Thymus (tissue), 11 donors: ENCODE results near the gene TSPAN9. TPM values are rescaled to one million over a fixed set of nuclear protein-coding genes. Genes with fewer than 3 reads are reported as not detected.

Experiments used
- DNase-seq, 9 donors: peaks; one replicate each; pipeline ENCODE4 v3.0.0-alpha.2; 2013; ENCODE audit warnings: low spot score in 9 of 9, low read depth in 6 of 9, missing footprints in 1 of 9
- H3K27ac ChIP-seq, 2 donors: one replicate each; pipeline ENCODE4 v1.5.1; 2013; ENCODE audit warnings: control low read depth in 1 of 2, low read depth in 1 of 2, low read length in 1 of 2, mild to moderate bottlenecking in 1 of 2, moderate library complexity in 1 of 2
- H3K27me3 ChIP-seq, 2 donors: one replicate each; pipeline ENCODE4 v1.5.1; 2013; ENCODE audit warnings: low read length in 1 of 2; ENCODE audit not compliant: control insufficient read depth in 2 of 2, insufficient read depth in 1 of 2
- H3K36me3 ChIP-seq, 2 donors: one replicate each; pipeline ENCODE4 v1.5.1; 2013; ENCODE audit warnings: low read length in 1 of 2, mild to moderate bottlenecking in 1 of 2, moderate library complexity in 1 of 2; ENCODE audit not compliant: control insufficient read depth in 2 of 2, insufficient read depth in 2 of 2
- H3K4me1 ChIP-seq, 2 donors: one replicate each; pipeline ENCODE4 v1.5.1; 2013; ENCODE audit warnings: low read length in 2 of 2; ENCODE audit not compliant: control insufficient read depth in 2 of 2, insufficient read depth in 2 of 2
- H3K4me3 ChIP-seq, 2 donors: one replicate each; pipeline ENCODE4 v1.5.1; 2013; ENCODE audit warnings: low read length in 2 of 2, control low read depth in 1 of 2, mild to moderate bottlenecking in 1 of 2
- H3K9me3 ChIP-seq, 2 donors: one replicate each; pipeline ENCODE4 v1.5.1; 2013; ENCODE audit warnings: low read length in 1 of 2, mild to moderate bottlenecking in 1 of 2; ENCODE audit not compliant: control insufficient read depth in 2 of 2, insufficient read depth in 1 of 2
- WGBS: extraction: QIAGEN DNeasy Blood & Tissue Kit; methylation state at CpG from one replicate; pipeline ENCODE4 v1.1.7; 2013; 5-methylcytosine and 5-hydroxymethylcytosine counted together
- polyA plus RNA-seq: library from polyadenylated mRNA; stranded (reverse); fragments of 200-250 nt; gene quantifications from one replicate; pipeline ENCODE4 v1.2.3, GENCODE V29; 2013
- total RNA-seq: library from RNA; stranded (reverse); fragments of 120-200 nt; gene quantifications from one replicate; pipeline ENCODE4 v1.2.4, GENCODE V29; 2013
- donor health status: healthy.

TSPAN9 gene
- total and polyA plus RNA-seq, 2 donors, result 4.9 to 10.2 TPM

DNA sequence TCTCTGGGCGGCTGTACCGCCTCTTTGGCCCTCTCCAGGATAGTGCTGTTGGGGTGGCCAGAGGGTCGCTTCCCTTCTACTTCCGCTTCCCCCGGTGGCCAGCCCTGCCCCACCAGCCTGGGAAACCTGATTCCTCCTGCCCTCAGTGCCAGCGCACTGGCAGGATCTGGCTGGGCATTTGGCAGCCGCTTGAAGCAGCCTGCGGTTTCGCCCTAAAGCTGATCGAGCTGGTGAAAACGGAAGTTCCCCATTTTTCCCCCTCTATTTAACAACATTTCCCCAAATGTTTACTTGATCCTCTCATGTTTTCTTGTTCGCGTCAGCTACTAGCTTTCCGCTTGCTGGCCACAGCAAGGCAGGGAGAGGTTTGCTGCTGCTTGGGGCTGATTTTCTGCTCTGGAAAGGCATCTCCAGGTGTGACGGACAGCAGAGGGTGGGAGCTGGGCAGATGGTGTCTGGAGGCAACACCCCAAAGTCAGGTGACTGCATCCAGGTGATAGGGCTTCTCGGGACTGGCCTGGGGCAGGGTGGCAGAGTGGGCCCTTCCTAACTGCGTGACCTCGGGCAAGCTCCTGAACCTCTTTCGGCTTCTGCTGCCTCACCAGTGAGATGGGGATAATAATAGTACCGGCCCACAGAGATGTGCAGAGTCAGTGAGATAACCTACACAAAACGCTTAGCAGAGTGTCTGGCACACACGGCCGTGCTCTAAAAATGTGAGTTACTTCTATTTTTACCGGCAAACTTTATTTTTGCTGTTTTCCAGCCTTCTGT is 53.1 kb downstream of the TSPAN9 start:
- no peak overlapping the region for H3K27ac ChIP-seq
- no peaks in the 10 kb centered on the region for H3K36me3 ChIP-seq
- peaks cover 2 to 5% of the 10 kb centered on the region in 2 donors for H3K4me1 ChIP-seq
- no peak overlapping the region for H3K4me3 ChIP-seq
- WGBS, result 41% methylated on average over 24 of the region's 24 CpGs
- H3K9me3 ChIP-seq, result no peaks in the 10 kb centered on the region
- H3K27me3 ChIP-seq, result peaks cover 0 to 33% of the 10 kb centered on the region in 2 donors
- no peak for DNase-seq

GRCh38 chr12:3131129-3131528 is 54.0 kb downstream of the TSPAN9 start:
- DNase-seq, result no peak
- Histone ChIP-seq H3K4me3 (no peak overlapping the region), H3K27ac (no peak overlapping the region), H3K4me1 (peaks cover 2 to 5% of the 10 kb centered on the region in 2 donors), H3K27me3 (peaks cover 0 to 31% of the 10 kb centered on the region in 2 donors), H3K9me3 (no peaks in the 10 kb centered on the region), H3K36me3 (no peaks in the 10 kb centered on the region)
- WGBS, result 90% methylated on average over 13 of the region's 13 CpGs

- peaks cover 2 to 7% of the 10 kb centered on the region in 2 donors for H3K4me1 ChIP-seq
- H3K27ac ChIP-seq, result no peak overlapping the region
- DNase-seq, result no peak
- no peaks in the 10 kb centered on the region for H3K9me3 ChIP-seq
- no peak overlapping the region for H3K4me3 ChIP-seq
- H3K27me3 ChIP-seq, result peaks cover 0 to 44% of the 10 kb centered on the region in 2 donors
- WGBS, result 65% methylated on average over 21 of the region's 21 CpGs
- no peaks in the 10 kb centered on the region for H3K36me3 ChIP-seq
Observed at GRCh38 chr12:3132636-3133404, 55.6 kb downstream of the TSPAN9 start.

GRCh38 chr12:3133405-3133783 is 56.2 kb downstream of the TSPAN9 start:
- peak in 1 of 9 donors; percentile 23 for DNase-seq
- Histone ChIP-seq H3K27me3 (peaks cover 0 to 46% of the 10 kb centered on the region in 2 donors), H3K4me1 (peaks cover 2 to 8% of the 10 kb centered on the region in 2 donors), H3K9me3 (no peaks in the 10 kb centered on the region), H3K36me3 (no peaks in the 10 kb centered on the region), H3K27ac (no peak overlapping the region), H3K4me3 (no peak overlapping the region)

DNA sequence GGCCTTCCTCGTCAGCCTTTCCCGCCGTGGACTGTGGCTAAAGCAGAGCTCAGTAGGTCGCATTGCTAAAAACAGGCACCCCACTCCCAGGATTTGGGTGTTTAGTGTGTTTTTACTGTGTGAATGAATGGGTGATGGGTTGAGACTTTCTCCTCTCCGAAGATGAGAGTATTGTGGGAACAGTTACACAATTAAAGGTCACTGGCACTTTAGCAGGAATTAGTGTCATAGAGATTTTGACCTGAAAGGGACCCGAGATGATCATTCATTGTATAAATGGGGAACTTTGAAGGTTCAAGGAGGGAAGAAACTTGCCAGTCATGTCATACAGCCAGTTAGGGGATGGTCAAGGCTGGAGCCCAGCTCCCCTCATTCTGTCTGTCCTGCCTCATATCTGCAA is 56.9 kb downstream of the TSPAN9 start:
- Histone ChIP-seq H3K36me3 (no peaks in the 10 kb centered on the region), H3K4me1 (peaks cover 2 to 8% of the 10 kb centered on the region in 2 donors), H3K27ac (no peak overlapping the region), H3K27me3 (peaks cover 0 to 48% of the 10 kb centered on the region in 2 donors), H3K4me3 (no peak overlapping the region), H3K9me3 (no peaks in the 10 kb centered on the region)
- DNase-seq, result no peak
- 82% methylated on average over 6 of the region's 6 CpGs for WGBS

- H3K4me1 ChIP-seq, result peaks cover 0 to 8% of the 10 kb centered on the region in 2 donors
- peaks cover 0 to 48% of the 10 kb centered on the region in 2 donors for H3K27me3 ChIP-seq
- no peaks in the 10 kb centered on the region for H3K9me3 ChIP-seq
- no peak overlapping the region for H3K4me3 ChIP-seq
- H3K36me3 ChIP-seq, result no peaks in the 10 kb centered on the region
- WGBS, result 88% methylated on average over 13 of the region's 13 CpGs
- no peak overlapping the region for H3K27ac ChIP-seq
- no peak for DNase-seq
Observed at GRCh38 chr12:3134526-3135135, 57.5 kb downstream of the TSPAN9 start.

DNA sequence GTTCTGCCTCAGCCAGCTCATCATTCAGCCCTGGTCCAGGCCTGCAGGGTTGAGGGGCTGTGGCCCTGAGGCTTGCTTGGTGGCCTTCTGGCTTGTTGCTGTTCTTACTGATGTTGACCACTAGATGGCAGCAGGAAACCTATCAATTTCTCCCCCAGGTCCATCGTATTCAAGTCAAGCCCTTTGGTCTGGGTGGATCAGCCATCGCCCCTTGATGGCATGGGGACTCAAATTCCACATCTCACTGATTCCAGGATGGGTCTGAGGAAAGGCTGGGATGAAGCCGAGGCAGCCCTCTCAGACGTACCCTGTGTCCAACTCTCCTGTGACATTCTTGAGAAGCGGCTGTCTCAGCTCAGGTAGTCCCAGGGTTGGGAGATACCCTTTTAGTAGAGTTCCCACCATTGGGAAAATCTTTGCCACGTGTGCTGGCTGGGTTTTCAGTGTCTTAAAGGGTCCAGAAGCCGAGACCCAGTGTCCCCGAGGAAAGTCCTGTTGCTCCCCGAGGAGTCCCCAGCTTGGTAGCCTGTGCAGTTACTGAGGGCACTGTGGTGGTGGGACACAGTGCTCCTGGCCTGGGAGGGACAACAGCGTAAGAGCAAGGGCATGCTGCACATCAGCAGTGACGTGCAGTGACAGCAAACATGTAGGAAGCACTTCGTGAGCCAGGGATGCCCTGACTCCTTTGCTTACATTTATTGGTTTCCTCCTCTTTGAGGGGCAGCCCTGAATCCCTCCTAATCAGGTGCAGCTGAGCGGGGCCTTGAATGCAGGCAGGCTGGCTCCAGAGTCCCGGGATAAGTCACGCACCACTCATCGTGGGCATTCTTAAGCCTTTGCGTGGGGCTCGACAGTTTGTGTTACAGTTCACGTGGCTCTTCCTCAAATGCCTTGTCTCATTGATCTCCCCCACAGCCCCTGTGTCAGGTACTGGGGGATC is 58.6 kb downstream of the TSPAN9 start:
- Histone ChIP-seq H3K27ac (no peak overlapping the region), H3K9me3 (no peaks in the 10 kb centered on the region), H3K36me3 (no peaks in the 10 kb centered on the region), H3K27me3 (peaks cover 0 to 42% of the 10 kb centered on the region in 2 donors), H3K4me3 (no peak overlapping the region), H3K4me1 (peaks cover 0 to 4% of the 10 kb centered on the region in 2 donors)
- WGBS, result 72% methylated on average over 19 of the region's 19 CpGs
- DNase-seq, result peak; percentile 19 to 65 (median 51)

DNA sequence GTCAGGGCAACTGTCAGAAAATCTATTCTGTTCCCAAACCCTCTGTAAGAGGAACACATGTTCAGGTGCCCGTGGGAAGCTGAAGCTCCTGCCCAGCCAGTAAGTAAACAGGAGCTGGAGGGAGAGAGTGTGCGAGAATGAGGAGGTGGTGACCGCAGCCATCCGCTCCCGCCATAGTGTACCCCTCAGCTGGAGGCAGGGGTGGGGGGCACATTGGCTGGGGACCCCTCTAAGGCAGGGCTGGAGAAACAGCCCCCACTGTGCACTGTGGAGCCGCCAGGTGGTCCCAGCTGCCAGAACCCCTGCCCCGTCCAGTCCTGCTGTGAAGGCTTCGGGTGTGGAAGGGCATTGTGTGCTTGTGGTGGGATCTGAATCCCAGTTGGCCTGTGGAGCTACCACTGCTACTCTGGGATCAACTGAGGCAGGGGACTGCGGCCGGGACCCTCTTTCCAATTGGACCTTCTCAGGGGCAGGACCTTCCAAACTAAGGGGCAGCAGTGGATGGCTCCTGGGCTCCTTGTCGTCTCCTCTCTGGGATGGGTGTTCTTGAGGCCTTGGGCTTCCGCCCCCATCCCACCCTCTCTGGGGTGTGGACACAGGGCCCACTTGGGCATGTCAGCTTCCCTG is 59.6 kb downstream of the TSPAN9 start:
- Histone ChIP-seq H3K27ac (no peak overlapping the region), H3K4me1 (peaks cover 0 to 4% of the 10 kb centered on the region in 2 donors), H3K27me3 (peaks cover 0 to 34% of the 10 kb centered on the region in 2 donors), H3K36me3 (no peaks in the 10 kb centered on the region), H3K4me3 (no peak overlapping the region), H3K9me3 (no peaks in the 10 kb centered on the region)
- WGBS, result 92% methylated on average over 12 of the region's 12 CpGs
- DNase-seq, result no peak
